ENCODE results near the gene CPM.

The CPM gene

DNA sequence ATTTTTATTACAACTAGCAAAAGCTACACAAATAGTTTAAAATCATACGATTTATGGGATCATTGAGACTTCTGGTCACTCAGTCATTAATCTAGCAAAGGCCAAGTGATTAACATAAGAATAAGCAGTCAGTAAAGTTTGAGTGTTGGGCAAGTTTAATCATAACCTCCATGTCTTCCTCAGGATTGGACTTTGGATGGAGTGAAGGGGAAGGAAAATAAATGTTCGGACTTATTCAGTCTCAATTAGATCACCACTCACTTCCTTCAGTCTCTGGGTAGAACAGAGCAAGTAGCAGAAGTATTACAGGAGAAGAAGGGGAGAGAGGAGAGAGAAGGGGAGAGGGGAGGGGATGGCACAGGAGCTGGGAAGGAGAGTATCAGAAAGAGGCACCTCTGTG is 31.4 kb downstream of the CPM start:
- DNase-seq: no peak

- no peak for DNase-seq
Measured at GRCh38 chr12:68901145-68901544, 31.8 kb downstream of the CPM start.

DNA sequence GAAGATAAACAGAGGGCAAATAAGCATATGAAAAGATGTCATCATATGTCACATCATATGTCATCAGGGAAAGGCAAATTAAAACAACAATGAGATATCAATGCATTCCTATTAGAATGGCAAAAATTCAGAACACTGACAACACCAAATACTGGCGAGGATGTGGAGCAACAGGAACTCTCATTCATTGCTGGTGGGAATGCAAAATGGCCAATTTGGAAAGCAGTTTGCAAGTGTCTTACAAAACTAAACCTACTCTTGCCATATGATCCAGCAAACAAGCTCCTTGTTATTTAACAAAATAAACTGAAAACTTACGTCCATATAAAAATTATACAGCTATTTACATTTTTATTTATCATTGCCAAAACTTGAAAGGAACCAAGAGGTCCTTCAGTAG is 32.7 kb downstream of the CPM start:
- DNase-seq: no peak

GRCh38 chr12:68899251-68899771 is 33.7 kb downstream of the CPM start:
- no peak for DNase-seq

GRCh38 chr12:68896881-68897540 is 36.0 kb downstream of the CPM start:
- DNase-seq: no peak

DNA sequence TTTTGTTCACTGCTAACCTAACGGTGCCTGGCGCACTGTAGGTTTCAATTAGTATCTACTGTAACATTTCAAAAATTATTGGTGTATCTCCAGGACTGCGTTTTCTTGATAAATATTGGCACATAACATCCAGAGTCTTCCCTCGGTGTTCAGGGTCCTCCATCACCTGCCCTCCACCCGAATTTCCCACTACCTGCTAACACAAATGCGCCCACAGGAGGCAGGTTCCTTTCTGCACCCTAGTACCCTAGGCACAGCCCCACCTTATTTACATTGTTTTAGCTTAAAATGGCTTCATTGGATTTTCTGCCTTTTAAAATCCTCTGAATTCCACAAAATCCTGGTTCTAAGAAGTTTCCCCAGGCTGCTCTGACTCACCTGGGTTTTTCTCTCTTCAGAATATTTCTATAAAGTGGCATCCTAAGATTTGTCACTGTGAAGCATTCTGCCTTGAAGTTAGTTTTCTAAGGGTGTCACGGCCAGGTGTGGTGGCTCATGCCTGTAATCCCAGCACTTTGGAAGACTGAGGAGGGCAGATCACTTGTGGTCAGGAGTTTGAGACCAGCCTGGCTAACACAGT is 38.6 kb downstream of the CPM start:
- DNase-seq: no peak

DNA sequence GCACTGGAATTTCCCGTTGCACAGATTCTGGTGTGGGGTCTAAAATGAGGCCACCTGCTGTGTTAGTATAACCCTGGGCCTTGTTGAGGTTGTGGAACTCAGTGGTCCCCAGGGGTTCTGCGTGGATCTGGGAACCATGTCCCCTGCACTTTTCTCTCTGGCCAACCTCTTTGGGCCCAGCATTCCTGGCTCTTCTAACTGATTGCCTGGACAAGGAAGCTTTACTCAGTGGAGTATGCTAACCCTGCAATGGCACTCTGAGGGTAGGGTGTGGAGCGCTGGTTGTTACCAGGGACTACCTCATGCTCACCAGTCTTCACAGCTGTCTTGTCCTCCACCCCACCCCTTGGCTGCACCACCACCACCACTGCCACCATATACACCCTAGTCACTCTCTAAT is 39.2 kb downstream of the CPM start:
- DNase-seq: no peak

DNA sequence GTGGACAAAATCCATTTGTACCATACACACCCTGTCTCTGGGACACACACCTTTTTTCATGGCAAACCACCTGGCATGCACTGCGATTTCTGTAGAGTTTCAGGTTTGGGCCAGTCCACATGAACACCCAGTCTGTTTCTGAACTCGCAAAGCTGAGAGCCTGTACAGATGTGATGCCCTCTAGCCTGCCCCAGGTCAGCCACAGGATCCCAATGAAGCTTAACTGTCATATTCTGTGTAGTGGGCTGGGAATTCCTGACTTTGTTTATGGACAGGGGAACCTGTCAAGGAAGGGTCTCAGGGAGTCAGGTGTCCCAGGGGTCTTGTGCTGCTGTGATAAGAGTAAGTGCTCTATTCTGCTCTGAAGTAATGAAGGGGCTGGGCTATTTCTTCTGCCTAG is 39.8 kb downstream of the CPM start:
- no peak for DNase-seq

DNA sequence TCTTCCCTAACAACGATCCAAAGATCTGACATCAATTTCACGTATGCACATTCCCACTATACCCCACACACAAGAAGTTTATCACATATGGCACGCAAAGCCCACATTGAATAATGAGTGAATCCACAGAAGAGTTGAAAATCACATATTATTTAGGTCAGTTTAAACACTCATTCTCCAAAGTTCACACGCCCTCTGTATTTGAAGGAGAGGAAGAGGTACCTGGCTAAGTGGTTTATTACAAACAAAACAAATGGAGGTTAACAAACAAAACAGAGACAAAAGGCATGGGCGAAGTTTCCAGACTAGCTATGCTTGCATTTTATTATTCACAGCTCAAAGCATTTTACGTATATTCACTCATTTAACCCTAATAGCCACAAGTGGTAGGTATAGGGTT is 41.8 kb downstream of the CPM start:
- DNase-seq: no peak

DNA sequence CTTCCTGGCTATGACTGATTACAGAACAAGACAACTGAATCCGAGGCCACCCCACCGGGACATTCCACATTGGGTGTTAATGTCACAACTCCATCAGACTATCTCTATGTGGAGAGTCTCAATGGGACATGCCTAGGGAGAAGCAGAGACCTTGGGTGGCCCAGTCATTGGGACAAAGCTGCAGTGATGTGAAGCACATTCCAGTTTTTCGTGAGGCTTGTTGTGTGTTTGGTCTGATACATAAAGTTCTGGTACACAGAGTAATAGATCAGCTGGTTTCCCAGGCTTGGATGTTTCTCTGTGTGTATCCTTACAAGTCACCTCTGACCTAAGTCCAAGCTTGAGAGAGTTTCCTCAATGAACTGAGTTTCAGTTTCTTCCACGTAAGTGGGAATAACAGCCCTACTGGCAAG is 42.3 kb downstream of the CPM start:
- DNase-seq: no peak

DNA sequence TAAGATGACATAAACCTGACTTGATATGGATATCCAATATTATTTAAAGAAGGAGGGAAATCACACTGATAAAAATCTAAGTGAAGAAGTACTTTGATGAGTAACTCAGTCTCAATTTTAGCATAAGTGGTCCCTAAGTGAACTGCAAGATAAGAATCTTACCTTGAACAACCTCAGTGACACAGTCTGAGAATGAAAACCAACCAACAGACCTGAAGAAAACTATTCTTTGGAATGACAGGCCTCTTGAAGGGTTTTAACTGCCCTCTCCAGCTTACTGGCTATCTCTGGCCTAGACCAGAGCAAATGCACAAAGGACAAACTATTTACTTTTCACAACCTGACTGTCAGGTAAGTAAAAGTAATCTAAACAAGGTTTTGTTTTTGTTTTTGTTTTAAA is 44.7 kb downstream of the CPM start:
- no peak for DNase-seq

GRCh38 chr12:68887641-68888040 is 45.3 kb downstream of the CPM start:
- DNase-seq: no peak

DNA sequence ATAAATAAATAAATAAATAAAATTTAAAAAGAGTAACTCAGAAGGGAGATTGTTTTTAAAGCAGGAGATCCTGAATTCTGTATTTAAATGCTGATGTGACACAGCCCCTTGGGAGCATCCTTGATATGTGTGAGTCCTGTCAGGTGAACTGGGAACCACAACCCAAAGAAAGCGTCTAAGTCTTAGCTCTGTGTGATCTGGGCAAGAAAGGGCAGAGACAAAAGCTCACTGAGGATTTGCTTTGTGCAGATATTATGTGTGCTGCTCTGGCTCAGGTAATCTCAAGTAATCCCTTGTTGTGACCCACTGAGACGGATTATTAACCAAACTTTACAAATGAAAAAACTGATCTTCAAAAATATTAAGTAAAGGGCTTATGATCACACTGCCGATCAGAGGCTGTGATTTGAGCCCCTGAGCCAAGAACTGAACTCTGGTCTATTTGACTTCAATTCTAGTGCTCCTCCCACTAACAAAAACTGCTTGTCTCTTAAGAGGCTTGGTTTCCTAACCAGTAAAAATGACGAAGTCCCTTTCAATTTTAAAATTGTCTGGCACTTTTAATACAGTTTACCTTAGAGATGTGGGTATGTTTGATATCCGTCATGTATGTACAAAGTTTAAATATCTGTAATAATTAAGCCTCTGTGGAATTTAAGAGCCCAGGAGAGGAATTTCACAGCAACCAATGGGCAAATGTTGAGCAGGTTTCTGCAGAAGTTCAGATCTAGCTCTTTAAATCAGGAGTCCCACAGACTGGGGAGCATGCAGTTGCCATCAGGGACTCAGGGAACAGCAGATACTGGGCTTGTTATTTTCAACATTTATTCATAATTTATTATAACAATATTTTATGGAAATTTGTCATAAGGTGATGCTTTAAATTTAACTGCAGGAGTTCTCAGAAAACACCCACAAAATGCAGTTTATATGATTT is 46.1 kb downstream of the CPM start:
- DNase-seq: no peak

- no peak for DNase-seq
Measured at GRCh38 chr12:68885381-68885780, 47.6 kb downstream of the CPM start.

- no peak for DNase-seq
Measured at GRCh38 chr12:68884251-68884650, 48.7 kb downstream of the CPM start.

GRCh38 chr12:68883151-68883550 is 49.8 kb downstream of the CPM start:
- DNase-seq: no peak

DNA sequence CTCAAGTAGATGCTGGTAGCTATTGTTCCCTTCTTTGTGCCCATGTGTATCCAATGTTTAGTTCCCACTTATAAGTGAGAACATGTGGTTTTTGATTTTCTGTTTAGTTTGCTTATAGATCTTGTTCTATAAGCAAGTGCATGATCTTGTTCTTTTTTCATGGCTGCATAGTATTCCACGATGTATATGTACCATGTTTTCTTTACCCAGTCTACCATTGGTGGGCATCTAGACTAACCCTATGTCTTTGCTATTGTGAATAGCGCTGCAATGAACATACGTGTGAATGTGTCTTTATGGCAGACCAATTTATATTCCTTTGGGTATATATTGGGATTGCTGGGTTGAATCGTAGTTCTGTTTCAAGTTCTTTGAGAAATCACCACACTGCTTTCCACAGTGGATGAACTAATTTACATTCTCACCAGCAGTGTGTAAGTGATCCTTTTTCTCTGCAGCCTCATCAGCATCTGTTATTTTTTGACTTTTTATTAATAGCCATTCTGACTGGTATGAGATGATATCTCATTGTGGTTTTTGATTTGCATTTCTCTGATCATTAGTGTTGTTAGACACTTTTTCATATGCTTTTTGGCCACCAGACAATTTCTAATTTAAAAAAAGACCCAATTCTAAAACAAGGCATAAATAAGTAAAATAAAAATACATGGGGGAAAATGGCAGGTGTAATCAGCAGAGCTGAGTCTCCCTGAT is 50.6 kb downstream of the CPM start:
- DNase-seq: no peak

DNA sequence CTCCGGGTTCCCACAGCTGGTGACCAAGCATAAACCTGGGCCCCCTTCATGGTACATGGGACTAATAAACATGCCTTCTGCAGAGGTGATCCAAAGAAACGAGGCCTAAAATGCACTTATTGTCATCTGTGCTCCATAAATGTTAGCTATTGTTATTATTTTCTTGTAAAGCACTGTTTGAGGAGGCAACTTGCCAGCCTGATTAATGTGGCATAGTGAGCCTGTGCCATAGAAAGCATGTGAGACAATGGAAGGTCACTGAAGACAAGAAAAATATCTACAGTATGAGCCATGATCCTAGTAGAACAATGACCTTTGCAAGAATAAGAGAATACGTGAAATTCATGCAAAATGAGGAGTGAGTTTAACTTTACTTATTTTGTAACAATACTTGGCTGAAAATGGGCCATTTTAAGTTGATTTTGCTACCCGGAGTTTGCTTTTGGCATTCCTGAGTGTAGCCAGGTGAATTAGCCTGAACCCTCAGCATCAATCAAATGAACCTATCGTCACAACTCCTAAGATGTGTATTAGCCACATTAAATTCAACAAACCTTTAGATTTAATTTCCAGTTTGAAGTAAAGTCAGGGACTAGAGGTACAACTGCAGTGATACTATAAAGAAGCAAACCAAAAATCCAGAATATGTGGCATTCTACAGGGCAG is 52.2 kb downstream of the CPM start:
- DNase-seq: no peak

DNA sequence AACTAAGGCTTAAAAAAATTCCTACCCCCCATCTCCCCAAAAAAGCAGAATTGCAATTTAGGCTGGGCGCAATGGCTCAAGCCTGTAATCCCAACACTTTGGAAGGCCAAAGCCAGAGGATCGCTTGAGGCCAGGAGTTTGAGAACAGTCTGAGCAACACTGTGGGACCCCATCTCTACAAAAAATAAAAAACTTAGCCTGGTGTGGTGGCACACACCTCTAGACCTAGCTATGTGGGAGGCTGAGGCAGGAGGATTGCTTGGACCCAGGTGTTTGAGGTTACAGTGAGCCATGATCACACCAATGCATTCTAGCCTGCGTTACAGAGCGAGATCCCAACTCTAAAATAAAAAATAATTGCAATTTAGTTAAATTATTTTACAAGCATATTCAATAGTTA is 54.1 kb downstream of the CPM start:
- DNase-seq: no peak

- no peak for DNase-seq
Measured at GRCh38 chr12:68878283-68878682, 54.7 kb downstream of the CPM start.

- no peak for DNase-seq
Measured at GRCh38 chr12:68877583-68877982, 55.4 kb downstream of the CPM start.

GRCh38 chr12:68876461-68876860 is 56.5 kb downstream of the CPM start:
- no peak for DNase-seq

- DNase-seq: no peak
Measured at GRCh38 chr12:68873316-68873715, 59.7 kb downstream of the CPM start.
